ENCODE results near the gene CNTNAP5. TPM values are rescaled to one million over a fixed set of nuclear protein-coding genes. Genes with fewer than 3 reads are reported as not detected.

The CNTNAP5 gene
- total RNA-seq, 1 donor: not detected

- Histone ChIP-seq H3K9me3 (ENCODE audit: low read depth, low read length) (no peaks in the 10 kb centered on the region), H3K27me3 (ENCODE audit: insufficient read depth, low read length) (no peaks in the 10 kb centered on the region), H3K4me3 (ENCODE audit: low read length) (no peak overlapping the region), H3K4me1 (ENCODE audit: insufficient read depth, low read length) (no peaks in the 10 kb centered on the region)
Observed at GRCh38 chr2:124250433-124250832, 225.3 kb downstream of the CNTNAP5 start.

GRCh38 chr2:124254621-124255020 lies 229.5 kb downstream of the CNTNAP5 start:
- H3K9me3 ChIP-seq (ENCODE audit: low read depth, low read length): no peaks in the 10 kb centered on the region
- no peaks in the 10 kb centered on the region for H3K27me3 ChIP-seq (ENCODE audit: insufficient read depth, low read length)
- H3K4me1 ChIP-seq (ENCODE audit: insufficient read depth, low read length): no peaks in the 10 kb centered on the region
- no peak overlapping the region for H3K4me3 ChIP-seq (ENCODE audit: low read length)

GRCh38 chr2:124257120-124257519 lies 232.0 kb downstream of the CNTNAP5 start:
- H3K4me1 ChIP-seq (ENCODE audit: insufficient read depth, low read length): no peaks in the 10 kb centered on the region
- H3K4me3 ChIP-seq (ENCODE audit: low read length): no peak overlapping the region
- no peaks in the 10 kb centered on the region for H3K9me3 ChIP-seq (ENCODE audit: low read depth, low read length)
- H3K27me3 ChIP-seq (ENCODE audit: insufficient read depth, low read length): no peaks in the 10 kb centered on the region

- Histone ChIP-seq H3K4me3 (ENCODE audit: low read length) (no peak overlapping the region), H3K9me3 (ENCODE audit: low read depth, low read length) (no peaks in the 10 kb centered on the region), H3K27me3 (ENCODE audit: insufficient read depth, low read length) (no peaks in the 10 kb centered on the region), H3K4me1 (ENCODE audit: insufficient read depth, low read length) (no peaks in the 10 kb centered on the region)
Observed at GRCh38 chr2:124258140-124258880, 233.2 kb downstream of the CNTNAP5 start.

GRCh38 chr2:124261456-124261855 lies 236.4 kb downstream of the CNTNAP5 start:
- H3K27me3 ChIP-seq (ENCODE audit: insufficient read depth, low read length): no peaks in the 10 kb centered on the region
- no peaks in the 10 kb centered on the region for H3K4me1 ChIP-seq (ENCODE audit: insufficient read depth, low read length)
- no peaks in the 10 kb centered on the region for H3K9me3 ChIP-seq (ENCODE audit: low read depth, low read length)
- H3K4me3 ChIP-seq (ENCODE audit: low read length): no peak overlapping the region

- H3K27me3 ChIP-seq (ENCODE audit: insufficient read depth, low read length): no peaks in the 10 kb centered on the region
- H3K4me3 ChIP-seq (ENCODE audit: low read length): no peak overlapping the region
- H3K9me3 ChIP-seq (ENCODE audit: low read depth, low read length): no peaks in the 10 kb centered on the region
- no peaks in the 10 kb centered on the region for H3K4me1 ChIP-seq (ENCODE audit: insufficient read depth, low read length)
Observed at GRCh38 chr2:124264551-124265091, 239.5 kb downstream of the CNTNAP5 start.

GRCh38 chr2:124267794-124268193 lies 242.7 kb downstream of the CNTNAP5 start:
- H3K27me3 ChIP-seq (ENCODE audit: insufficient read depth, low read length): no peaks in the 10 kb centered on the region
- H3K9me3 ChIP-seq (ENCODE audit: low read depth, low read length): no peaks in the 10 kb centered on the region
- H3K4me1 ChIP-seq (ENCODE audit: insufficient read depth, low read length): no peaks in the 10 kb centered on the region
- H3K4me3 ChIP-seq (ENCODE audit: low read length): no peak overlapping the region

GRCh38 chr2:124269348-124269747 lies 244.3 kb downstream of the CNTNAP5 start:
- no peaks in the 10 kb centered on the region for H3K27me3 ChIP-seq (ENCODE audit: insufficient read depth, low read length)
- no peak overlapping the region for H3K4me3 ChIP-seq (ENCODE audit: low read length)
- H3K4me1 ChIP-seq (ENCODE audit: insufficient read depth, low read length): no peaks in the 10 kb centered on the region
- H3K9me3 ChIP-seq (ENCODE audit: low read depth, low read length): no peaks in the 10 kb centered on the region

GRCh38 chr2:124272261-124272841 lies 247.3 kb downstream of the CNTNAP5 start:
- H3K27me3 ChIP-seq (ENCODE audit: insufficient read depth, low read length): no peaks in the 10 kb centered on the region
- no peaks in the 10 kb centered on the region for H3K4me1 ChIP-seq (ENCODE audit: insufficient read depth, low read length)
- H3K9me3 ChIP-seq (ENCODE audit: low read depth, low read length): no peaks in the 10 kb centered on the region
- no peak overlapping the region for H3K4me3 ChIP-seq (ENCODE audit: low read length)

GRCh38 chr2:124281541-124281940 lies 256.5 kb downstream of the CNTNAP5 start:
- H3K9me3 ChIP-seq (ENCODE audit: low read depth, low read length): no peaks in the 10 kb centered on the region
- no peaks in the 10 kb centered on the region for H3K27me3 ChIP-seq (ENCODE audit: insufficient read depth, low read length)
- H3K4me3 ChIP-seq (ENCODE audit: low read length): no peak overlapping the region

GRCh38 chr2:124283096-124283495 lies 258.0 kb downstream of the CNTNAP5 start:
- Histone ChIP-seq H3K27me3 (ENCODE audit: insufficient read depth, low read length) (no peaks in the 10 kb centered on the region), H3K4me1 (ENCODE audit: insufficient read depth, low read length) (no peaks in the 10 kb centered on the region), H3K4me3 (ENCODE audit: low read length) (no peak overlapping the region), H3K9me3 (ENCODE audit: low read depth, low read length) (no peaks in the 10 kb centered on the region)

More at GRCh38 chr2:124281541-124281940, 256.5 kb downstream of the CNTNAP5 start:
- H3K4me1 ChIP-seq (ENCODE audit: insufficient read depth, low read length): no peaks in the 10 kb centered on the region

- no peaks in the 10 kb centered on the region for H3K4me1 ChIP-seq (ENCODE audit: insufficient read depth, low read length)
- no peaks in the 10 kb centered on the region for H3K9me3 ChIP-seq (ENCODE audit: low read depth, low read length)
- no peaks in the 10 kb centered on the region for H3K27me3 ChIP-seq (ENCODE audit: insufficient read depth, low read length)
- H3K4me3 ChIP-seq (ENCODE audit: low read length): no peak overlapping the region
Observed at GRCh38 chr2:124286089-124286783, 261.1 kb downstream of the CNTNAP5 start.

GRCh38 chr2:124289060-124289459 lies 264.0 kb downstream of the CNTNAP5 start:
- Histone ChIP-seq H3K4me1 (ENCODE audit: insufficient read depth, low read length) (no peaks in the 10 kb centered on the region), H3K4me3 (ENCODE audit: low read length) (no peak overlapping the region), H3K9me3 (ENCODE audit: low read depth, low read length) (no peaks in the 10 kb centered on the region), H3K27me3 (ENCODE audit: insufficient read depth, low read length) (no peaks in the 10 kb centered on the region)

GRCh38 chr2:124289615-124290014 lies 264.5 kb downstream of the CNTNAP5 start:
- Histone ChIP-seq H3K27me3 (ENCODE audit: insufficient read depth, low read length) (no peaks in the 10 kb centered on the region), H3K9me3 (ENCODE audit: low read depth, low read length) (no peaks in the 10 kb centered on the region), H3K4me1 (ENCODE audit: insufficient read depth, low read length) (no peaks in the 10 kb centered on the region), H3K4me3 (ENCODE audit: low read length) (no peak overlapping the region)

- no peaks in the 10 kb centered on the region for H3K4me1 ChIP-seq (ENCODE audit: insufficient read depth, low read length)
- H3K9me3 ChIP-seq (ENCODE audit: low read depth, low read length): no peaks in the 10 kb centered on the region
- H3K4me3 ChIP-seq (ENCODE audit: low read length): no peak overlapping the region
- no peaks in the 10 kb centered on the region for H3K27me3 ChIP-seq (ENCODE audit: insufficient read depth, low read length)
Observed at GRCh38 chr2:124296470-124296869, 271.4 kb downstream of the CNTNAP5 start.
